Measurements from ENCODE around the gene LIMD2. TPM values are rescaled to one million over a fixed set of nuclear protein-coding genes. Genes with fewer than 3 reads are reported as not detected.

The LIMD2 gene
- total RNA-seq, 2 experiments from 2014 or later: 711 to 727 TPM

- peaks cover 61% of the 10 kb centered on the region for H3K36me3 Mint-ChIP-seq (ENCODE audit: low read depth)
- peak overlapping the region; percentile 100 for H3K27ac Mint-ChIP-seq
- Histone ChIP-seq H3K9me3 (ENCODE audit: control insufficient read depth in 1 of 2, insufficient read depth in 1 of 2, low read length in 2 of 2) (no peaks in the 10 kb centered on the region), H3K27ac (ENCODE audit: low read depth in 1 of 2, low read length in 2 of 2) (peak overlapping the region; percentile 55 to 89), H3K27me3 (ENCODE audit: control insufficient read depth in 1 of 2, insufficient read depth in 2 of 2, low read length in 2 of 2) (no peaks in the 10 kb centered on the region), H3K4me3 (ENCODE audit: low read length) (peak overlapping the region; percentile 90), H3K4me1 (ENCODE audit: insufficient read depth, low read length) (peaks cover 80% of the 10 kb centered on the region), H3K36me3 (ENCODE audit: insufficient read depth, low read length) (peaks cover 26% of the 10 kb centered on the region)
- intact Hi-C loops (cut with DNase I, micrococcal nuclease): loop anchor here in 1 of 2 experiments (2.0 to 5.0 kb wide), 2 partner anchors 70 to 805 kb away; partner anchors contain the start of genes CCDC47, CEP95 and DDX5
- H3K4me1 Mint-ChIP-seq (ENCODE audit: low read depth): peaks cover 73% of the 10 kb centered on the region
- CTCF ChIA-PET: interaction anchor here (0.6 to 10.9 kb wide), 4 partner anchors 9 to 71 kb away, joined by 3 to 169 read pairs (median 4); partner anchors contain the start of genes CCDC47, DDX42 and STRADA
- POLR2A ChIA-PET: interaction anchor here (0.9 to 18.5 kb wide), 20 partner anchors 4 to 803 kb away, joined by 3 to 844 read pairs (median 4); partner anchors contain the start of genes CCDC47, CEP95, DCAF7 and DDX42
- TF ChIP-seq CTCF (IDR thresholded peaks at IDR 0.05): no peak
- ATAC-seq (ENCODE audit: poor library complexity) (no peak), DNase-seq (peak in 1 of 14 experiments; percentile 36)
- peak overlapping the region; percentile 97 for H3K4me3 Mint-ChIP-seq
- no peaks in the 10 kb centered on the region for H3K9me3 Mint-ChIP-seq
- peaks cover 5% of the 10 kb centered on the region for H3K27me3 Mint-ChIP-seq
These were observed 2.7 kb upstream of the LIMD2 start for GRCh38 chr17:63702721-63703015.

- ATAC-seq (ENCODE audit: poor library complexity): peak; percentile 37
- no peaks in the 10 kb centered on the region for H3K9me3 ChIP-seq (ENCODE audit: control insufficient read depth in 1 of 2, insufficient read depth in 1 of 2, low read length in 2 of 2)
- H3K4me3 ChIP-seq (ENCODE audit: low read length): peak overlapping the region; percentile 90
- peaks cover 32% of the 10 kb centered on the region for H3K36me3 ChIP-seq (ENCODE audit: insufficient read depth, low read length)
- H3K27me3 ChIP-seq (ENCODE audit: control insufficient read depth in 1 of 2, insufficient read depth in 2 of 2, low read length in 2 of 2): no peaks in the 10 kb centered on the region
- ChIA-PET POLR2A (interaction anchor here (0.8 to 18.5 kb wide), 27 partner anchors 4 to 804 kb away, joined by 3 to 844 read pairs (median 5); partner anchors contain the start of genes CCDC47, CEP95, DCAF7 and DDX42), CTCF (interaction anchor here (0.6 to 10.9 kb wide), 5 partner anchors 9 to 80 kb away, joined by 3 to 169 read pairs (median 5); partner anchors contain the start of genes CCDC47, DDX42, MAP3K3 and STRADA)
- Mint-ChIP-seq H3K4me1 (ENCODE audit: low read depth) (peaks cover 73% of the 10 kb centered on the region), H3K4me3 (peak overlapping the region; percentile 97), H3K36me3 (ENCODE audit: low read depth) (peaks cover 63% of the 10 kb centered on the region), H3K9me3 (no peaks in the 10 kb centered on the region), H3K27me3 (peaks cover 5% of the 10 kb centered on the region), H3K27ac (peak overlapping the region; percentile 100)
- intact Hi-C loops (cut with DNase I, micrococcal nuclease): loop anchor here (2.0 to 5.0 kb wide), 2 partner anchors 71 to 805 kb away; partner anchors contain the start of genes CCDC47 (in 2 of the 2), CEP95 (in 1 of the 2) and DDX5 (in 1 of the 2)
- DNase-seq: peak; percentile 54 to 91 (median 78)
- H3K27ac ChIP-seq (ENCODE audit: low read depth in 1 of 2, low read length in 2 of 2): peak overlapping the region; percentile 83 to 89
- no peak for TF ChIP-seq CTCF (IDR thresholded peaks at IDR 0.05)
- H3K4me1 ChIP-seq (ENCODE audit: insufficient read depth, low read length): peaks cover 80% of the 10 kb centered on the region
These were observed 2.2 kb upstream of the LIMD2 start for GRCh38 chr17:63701868-63702720.

GRCh38 chr17:63701456-63701820 lies 1.5 kb upstream of the LIMD2 start:
- CTCF ChIA-PET: interaction anchor here (0.9 to 10.9 kb wide), 2 partner anchors 10 to 80 kb away, joined by 5 to 169 read pairs; partner anchors contain the start of gene MAP3K3
- peaks cover 5% of the 10 kb centered on the region for H3K27me3 Mint-ChIP-seq
- no peak for TF ChIP-seq CTCF (IDR thresholded peaks at IDR 0.05)
- no peaks in the 10 kb centered on the region for H3K9me3 ChIP-seq (ENCODE audit: control insufficient read depth in 1 of 2, insufficient read depth in 1 of 2, low read length in 2 of 2)
- no peaks in the 10 kb centered on the region for H3K27me3 ChIP-seq (ENCODE audit: control insufficient read depth in 1 of 2, insufficient read depth in 2 of 2, low read length in 2 of 2)
- peak overlapping the region; percentile 100 for H3K27ac Mint-ChIP-seq
- peak overlapping the region; percentile 97 for H3K4me3 Mint-ChIP-seq
- intact Hi-C loops (cut with DNase I, micrococcal nuclease): loop anchor here (2.0 to 5.0 kb wide), 2 partner anchors 71 to 806 kb away; partner anchors contain the start of genes CCDC47 (in 1 of the 2), CEP95 (in 1 of the 2) and DDX5 (in 1 of the 2)
- POLR2A ChIA-PET: interaction anchor here (0.7 to 18.5 kb wide), 23 partner anchors 3 to 805 kb away, joined by 3 to 844 read pairs (median 7); partner anchors contain the start of genes CCDC47, CEP95, CYB561 and DCAF7
- peak overlapping the region; percentile 90 for H3K4me3 ChIP-seq (ENCODE audit: low read length)
- H3K27ac ChIP-seq (ENCODE audit: low read depth in 1 of 2, low read length in 2 of 2): peak overlapping the region; percentile 83 to 89
- H3K36me3 Mint-ChIP-seq (ENCODE audit: low read depth): peaks cover 69% of the 10 kb centered on the region
- peaks cover 80% of the 10 kb centered on the region for H3K4me1 ChIP-seq (ENCODE audit: insufficient read depth, low read length)
- DNase-seq (peak in 2 of 14 experiments; percentile 41 to 49), ATAC-seq (ENCODE audit: poor library complexity) (no peak)
- no peaks in the 10 kb centered on the region for H3K9me3 Mint-ChIP-seq
- H3K4me1 Mint-ChIP-seq (ENCODE audit: low read depth): peaks cover 73% of the 10 kb centered on the region
- H3K36me3 ChIP-seq (ENCODE audit: insufficient read depth, low read length): peaks cover 39% of the 10 kb centered on the region
